DOHH2 (cell line): ENCODE measurements around the gene CCDC88C.

Source experiments
- EZH2phosphoT487 ChIP-seq: fragments of 200-600 bp; sonication (generic); IDR thresholded peaks from 2 replicates; pipeline ENCODE4 v1.6.1; 2017; ENCODE audit warnings: borderline replicate concordance, mild to moderate bottlenecking, antibody characterized with exemption, low read length, moderate library complexity, mixed read lengths
- TF ChIP-seq, protein P1 (sequence below): fragments of 200-600 bp; sonication (generic); IDR thresholded peaks from one replicate; pipeline ENCODE4 v1.5.1; 2014; ENCODE audit warnings: antibody characterized with exemption, mild to moderate bottlenecking, low read depth, low read length; ENCODE audit not compliant: poor library complexity, severe bottlenecking

DNA sequence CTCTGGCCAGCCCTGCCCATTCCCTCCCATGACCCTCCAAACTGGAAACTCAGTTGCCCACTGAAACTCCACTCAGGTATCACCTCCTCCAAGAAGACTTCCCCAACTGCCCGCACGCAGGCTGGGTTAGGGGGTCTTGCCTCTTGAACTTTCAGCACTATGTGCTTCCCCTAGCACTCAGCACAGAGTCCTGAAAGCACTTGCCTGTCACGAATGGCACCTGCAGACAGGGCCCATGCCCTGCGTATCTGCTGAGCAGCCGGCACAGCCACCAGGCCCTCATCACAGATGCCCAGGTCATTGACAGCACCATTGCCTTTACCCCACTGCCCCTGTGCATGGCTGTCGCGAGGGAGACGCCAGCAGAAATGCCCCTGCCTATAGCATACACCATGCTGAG, 11.2 kb downstream of the CCDC88C start:
- TF ChIP-seq, protein P1, sequence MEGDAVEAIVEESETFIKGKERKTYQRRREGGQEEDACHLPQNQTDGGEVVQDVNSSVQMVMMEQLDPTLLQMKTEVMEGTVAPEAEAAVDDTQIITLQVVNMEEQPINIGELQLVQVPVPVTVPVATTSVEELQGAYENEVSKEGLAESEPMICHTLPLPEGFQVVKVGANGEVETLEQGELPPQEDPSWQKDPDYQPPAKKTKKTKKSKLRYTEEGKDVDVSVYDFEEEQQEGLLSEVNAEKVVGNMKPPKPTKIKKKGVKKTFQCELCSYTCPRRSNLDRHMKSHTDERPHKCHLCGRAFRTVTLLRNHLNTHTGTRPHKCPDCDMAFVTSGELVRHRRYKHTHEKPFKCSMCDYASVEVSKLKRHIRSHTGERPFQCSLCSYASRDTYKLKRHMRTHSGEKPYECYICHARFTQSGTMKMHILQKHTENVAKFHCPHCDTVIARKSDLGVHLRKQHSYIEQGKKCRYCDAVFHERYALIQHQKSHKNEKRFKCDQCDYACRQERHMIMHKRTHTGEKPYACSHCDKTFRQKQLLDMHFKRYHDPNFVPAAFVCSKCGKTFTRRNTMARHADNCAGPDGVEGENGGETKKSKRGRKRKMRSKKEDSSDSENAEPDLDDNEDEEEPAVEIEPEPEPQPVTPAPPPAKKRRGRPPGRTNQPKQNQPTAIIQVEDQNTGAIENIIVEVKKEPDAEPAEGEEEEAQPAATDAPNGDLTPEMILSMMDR: no peak
- TF ChIP-seq EZH2phosphoT487: no peak
